HEK293 (cell line): ENCODE measurements around the gene PARP3.

Experiments
- CTCF ChIP-seq: fragments of 450-650 bp; formaldehyde crosslinking; IDR thresholded peaks from 2 replicates; pipeline ENCODE4 v1.5.1; 2016; ENCODE audit warnings: missing biosample characterization, missing genetic modification characterization
- RBAK ChIP-seq: fragments of 450-650 bp; formaldehyde crosslinking; IDR thresholded peaks from 2 replicates; pipeline ENCODE4 v1.5.1; 2016; ENCODE audit warnings: missing biosample characterization, missing genetic modification characterization
- ZNF580 ChIP-seq: fragments of 450-650 bp; formaldehyde crosslinking; IDR thresholded peaks from 2 replicates; pipeline ENCODE4 v1.5.1; 2016; ENCODE audit warnings: missing biosample characterization, missing genetic modification characterization

- TF ChIP-seq CTCF (tag by site-specific recombination) (no peak), RBAK (tag by site-specific recombination) (no peak), ZNF580 (tag by site-specific recombination) (no peak)
These were observed 44.1 kb downstream of the PARP3 start for GRCh38 chr3:51986010-51986947.
